Left ventricle myocardium inferior (tissue), 1 donor: Measurements from ENCODE around the gene EPN2. TPM values are rescaled to one million over a fixed set of nuclear protein-coding genes. Genes with fewer than 3 reads are reported as not detected.

ENCODE experiments used
- DNase-seq: peaks from one replicate; pipeline ENCODE4 v3.0.0-alpha.2; 2020
- H3K27ac ChIP-seq: fragments of 200-600 bp; replicated peaks from 2 replicates; pipeline ENCODE4 v1.8.0; 2021
- H3K27me3 ChIP-seq: fragments of 200-600 bp; 2 replicates; pipeline ENCODE4 v1.8.0; 2021; ENCODE audit warnings: low read depth
- H3K36me3 ChIP-seq: fragments of 200-600 bp; 2 replicates; pipeline ENCODE4 v1.8.0; 2021
- H3K4me1 ChIP-seq: fragments of 200-600 bp; 2 replicates; pipeline ENCODE4 v1.8.0; 2021
- H3K4me3 ChIP-seq: fragments of 200-600 bp; 2 replicates; pipeline ENCODE4 v1.8.0; 2021; ENCODE audit warnings: mild to moderate bottlenecking, moderate library complexity
- H3K9me3 ChIP-seq: fragments of 200-600 bp; replicated peaks from 2 replicates; pipeline ENCODE4 v1.8.0; 2021
- intact Hi-C: fragments of 100-400 bp; cut with micrococcal nuclease; formaldehyde crosslinking; loops from one replicate; pipeline ENCODE4 v1.11.0; 2022
- total RNA-seq: library from RNA; stranded (reverse); fragmentation: NEBNext Ultra II Directional; extraction: Animal tissue kit (Norgen Biotek cat#: 25700); gene quantifications from one replicate; pipeline ENCODE4 v1.2.1, GENCODE V29; 2021
- TF ChIP-seq, protein P1 (sequence below): fragments of 200-600 bp; IDR thresholded peaks from 2 replicates; pipeline ENCODE4 v1.8.0; 2021; ENCODE audit warnings: antibody characterized with exemption, mild to moderate bottlenecking, borderline replicate concordance
- donor health status: DM: no; HTN: yes; CAD: no; lungs with severe emphysema.

Gene EPN2
- total RNA-seq, 1 donor from 2014 or later: 71.7 TPM

DNA sequence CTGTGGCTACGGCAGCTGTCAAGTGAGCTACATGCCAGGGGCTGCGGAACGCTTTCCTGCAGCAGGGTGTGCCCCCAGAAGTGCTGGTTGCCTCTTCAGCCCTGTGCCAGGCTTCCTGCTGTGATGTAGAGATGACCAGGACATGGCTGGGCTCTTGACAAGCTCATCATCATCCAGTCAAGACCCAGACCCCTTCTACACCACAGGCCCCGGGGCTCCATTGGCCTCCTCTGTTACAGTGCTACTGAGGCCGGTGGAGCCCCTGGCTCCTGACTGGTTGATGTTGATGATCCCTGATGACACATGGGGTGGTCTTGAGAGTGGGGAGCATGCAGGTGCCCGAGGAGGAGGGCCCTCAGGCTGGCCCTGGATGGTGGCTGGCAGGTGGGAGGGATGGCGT, 75.2 kb downstream of the EPN2 start:
- peaks cover 52% of the 10 kb centered on the region for H3K36me3 ChIP-seq
- no peaks in the 10 kb centered on the region for H3K9me3 ChIP-seq
- intact Hi-C loops: no loop called here
- H3K27ac ChIP-seq: peak overlapping the region; percentile 78
- TF ChIP-seq, protein P1, sequence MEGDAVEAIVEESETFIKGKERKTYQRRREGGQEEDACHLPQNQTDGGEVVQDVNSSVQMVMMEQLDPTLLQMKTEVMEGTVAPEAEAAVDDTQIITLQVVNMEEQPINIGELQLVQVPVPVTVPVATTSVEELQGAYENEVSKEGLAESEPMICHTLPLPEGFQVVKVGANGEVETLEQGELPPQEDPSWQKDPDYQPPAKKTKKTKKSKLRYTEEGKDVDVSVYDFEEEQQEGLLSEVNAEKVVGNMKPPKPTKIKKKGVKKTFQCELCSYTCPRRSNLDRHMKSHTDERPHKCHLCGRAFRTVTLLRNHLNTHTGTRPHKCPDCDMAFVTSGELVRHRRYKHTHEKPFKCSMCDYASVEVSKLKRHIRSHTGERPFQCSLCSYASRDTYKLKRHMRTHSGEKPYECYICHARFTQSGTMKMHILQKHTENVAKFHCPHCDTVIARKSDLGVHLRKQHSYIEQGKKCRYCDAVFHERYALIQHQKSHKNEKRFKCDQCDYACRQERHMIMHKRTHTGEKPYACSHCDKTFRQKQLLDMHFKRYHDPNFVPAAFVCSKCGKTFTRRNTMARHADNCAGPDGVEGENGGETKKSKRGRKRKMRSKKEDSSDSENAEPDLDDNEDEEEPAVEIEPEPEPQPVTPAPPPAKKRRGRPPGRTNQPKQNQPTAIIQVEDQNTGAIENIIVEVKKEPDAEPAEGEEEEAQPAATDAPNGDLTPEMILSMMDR: no peak
- H3K4me1 ChIP-seq: peaks cover 75% of the 10 kb centered on the region
- no peak overlapping the region for H3K4me3 ChIP-seq
- no peaks in the 10 kb centered on the region for H3K27me3 ChIP-seq
- DNase-seq: no peak

DNA sequence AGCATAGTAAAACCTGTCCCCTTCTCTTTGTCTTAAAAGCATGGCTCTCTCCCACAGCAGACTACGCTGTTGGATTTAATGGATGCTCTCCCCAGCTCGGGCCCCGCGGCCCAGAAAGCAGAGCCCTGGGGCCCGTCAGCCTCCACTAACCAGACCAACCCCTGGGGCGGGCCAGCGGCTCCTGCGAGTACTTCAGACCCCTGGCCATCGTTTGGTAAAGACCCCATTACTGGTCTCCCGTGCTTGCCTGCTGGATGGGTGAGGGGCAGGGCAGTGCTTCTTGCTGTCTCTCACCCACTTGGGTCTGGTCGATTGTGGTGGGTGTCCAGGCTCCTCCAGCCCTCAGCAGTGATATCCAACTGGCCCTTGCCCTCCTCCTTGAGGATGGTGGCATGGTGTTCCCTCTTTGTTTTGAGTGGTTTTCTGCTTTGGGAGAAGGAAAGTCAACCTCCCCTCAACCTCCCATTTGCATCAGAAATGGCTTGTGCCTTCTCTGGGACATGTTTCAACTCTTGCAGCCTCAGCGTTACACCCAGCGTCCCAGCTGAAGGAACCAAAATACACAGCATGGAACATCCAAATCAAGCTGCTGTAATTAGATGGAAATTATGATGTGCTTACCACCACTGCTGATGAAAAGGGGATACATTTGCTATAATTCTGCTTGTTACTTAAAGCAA, 76.0 kb downstream of the EPN2 start:
- TF ChIP-seq, protein P1: no peak
- Histone ChIP-seq H3K9me3 (no peaks in the 10 kb centered on the region), H3K36me3 (peaks cover 52% of the 10 kb centered on the region), H3K27me3 (no peaks in the 10 kb centered on the region), H3K4me1 (peaks cover 77% of the 10 kb centered on the region), H3K27ac (peak overlapping the region; percentile 78), H3K4me3 (no peak overlapping the region)
- no peak for DNase-seq
- intact Hi-C loops: no loop called here

GRCh38 chr17:19313746-19314651, 76.8 kb downstream of the EPN2 start:
- Histone ChIP-seq H3K4me3 (no peak overlapping the region), H3K9me3 (no peaks in the 10 kb centered on the region), H3K36me3 (peaks cover 52% of the 10 kb centered on the region), H3K4me1 (peaks cover 77% of the 10 kb centered on the region), H3K27me3 (no peaks in the 10 kb centered on the region), H3K27ac (peak overlapping the region; percentile 78)
- intact Hi-C loops: no loop called here
- DNase-seq: no peak
- TF ChIP-seq, protein P1: no peak

DNA sequence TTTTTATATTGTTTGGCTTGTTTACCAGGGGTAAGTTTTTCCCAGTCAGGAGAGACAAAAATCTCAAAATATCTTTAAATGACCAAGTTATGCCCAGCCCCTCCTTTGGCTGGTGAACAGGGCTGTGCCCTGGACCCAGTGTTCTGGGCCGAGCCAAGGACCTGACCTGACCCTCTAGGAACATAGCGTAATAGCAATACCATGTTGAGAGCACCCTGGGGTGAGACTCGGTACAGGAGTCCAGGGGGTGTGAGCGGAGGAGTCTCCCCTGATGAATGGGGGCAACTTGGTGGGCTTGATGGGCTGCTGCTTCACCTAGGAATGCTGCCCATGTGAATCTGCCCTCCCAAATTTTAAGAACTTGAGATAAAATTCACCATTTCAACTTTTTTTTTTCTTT, 77.9 kb downstream of the EPN2 start:
- intact Hi-C loops: no loop called here
- TF ChIP-seq, protein P1: no peak
- no peak for DNase-seq
- H3K4me3 ChIP-seq: no peak overlapping the region
- H3K36me3 ChIP-seq: peaks cover 47% of the 10 kb centered on the region
- H3K9me3 ChIP-seq: no peaks in the 10 kb centered on the region
- no peaks in the 10 kb centered on the region for H3K27me3 ChIP-seq
- peaks cover 66% of the 10 kb centered on the region for H3K4me1 ChIP-seq
- H3K27ac ChIP-seq: no peak overlapping the region

GRCh38 chr17:19316761-19317358, 79.7 kb downstream of the EPN2 start:
- Histone ChIP-seq H3K27ac (peak overlapping the region; percentile 67), H3K36me3 (peaks cover 36% of the 10 kb centered on the region), H3K4me3 (no peak overlapping the region), H3K27me3 (no peaks in the 10 kb centered on the region), H3K4me1 (peaks cover 59% of the 10 kb centered on the region), H3K9me3 (no peaks in the 10 kb centered on the region)
- TF ChIP-seq, protein P1: no peak
- intact Hi-C loops: no loop called here
- no peak for DNase-seq
